Choroid plexus epithelial cell (primary cell): ENCODE results near the gene PPP2R2D.

Experiments used
- DNase-seq: peaks from one replicate; pipeline ENCODE4 v3.0.0-alpha.2; 2010; ENCODE audit warnings: low read depth
- H3K4me3 ChIP-seq: 2 replicates; pipeline ENCODE4 v1.5.1; 2011; ENCODE audit warnings: low read depth, mild to moderate bottlenecking, control low read depth, low read length, moderate library complexity
- TF ChIP-seq, protein P1 (sequence below): conservative IDR thresholded peaks from 2 replicates; pipeline ENCODE4 v1.5.1; 2011; ENCODE audit warnings: low read depth, mild to moderate bottlenecking, control low read depth, inconsistent platforms, low read length, moderate library complexity

PPP2R2D gene

DNA sequence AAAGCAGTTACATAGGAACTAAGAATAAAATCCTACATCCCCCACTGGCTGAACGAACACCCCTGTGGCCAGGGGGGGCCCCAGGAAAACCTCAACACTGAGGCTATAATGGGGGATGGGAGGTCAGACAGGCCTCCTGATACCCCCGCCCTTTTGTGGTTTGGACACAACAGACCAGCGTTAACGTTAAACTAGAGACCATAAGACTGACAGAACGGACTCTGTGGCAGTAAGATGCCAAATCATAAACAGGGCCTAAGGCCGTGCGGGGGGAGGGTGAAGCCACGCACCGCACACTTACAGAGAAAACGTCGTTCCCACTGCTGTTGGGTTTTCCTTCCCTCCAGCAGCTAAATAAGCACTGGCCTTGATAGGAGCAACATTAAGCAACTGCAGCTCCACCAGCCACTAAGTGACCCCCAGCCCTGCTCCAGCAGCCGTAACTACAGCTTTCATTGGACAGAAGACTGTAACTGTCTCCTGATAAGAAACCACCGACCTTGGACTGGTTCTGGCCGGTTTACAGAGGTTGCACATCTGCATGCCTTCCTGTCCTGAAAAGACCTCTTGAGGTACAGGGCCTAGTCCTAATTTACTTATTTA is 3.4 kb upstream of the PPP2R2D start:
- no peak overlapping the region for H3K4me3 ChIP-seq
- no peak for DNase-seq
- TF ChIP-seq, protein P1, sequence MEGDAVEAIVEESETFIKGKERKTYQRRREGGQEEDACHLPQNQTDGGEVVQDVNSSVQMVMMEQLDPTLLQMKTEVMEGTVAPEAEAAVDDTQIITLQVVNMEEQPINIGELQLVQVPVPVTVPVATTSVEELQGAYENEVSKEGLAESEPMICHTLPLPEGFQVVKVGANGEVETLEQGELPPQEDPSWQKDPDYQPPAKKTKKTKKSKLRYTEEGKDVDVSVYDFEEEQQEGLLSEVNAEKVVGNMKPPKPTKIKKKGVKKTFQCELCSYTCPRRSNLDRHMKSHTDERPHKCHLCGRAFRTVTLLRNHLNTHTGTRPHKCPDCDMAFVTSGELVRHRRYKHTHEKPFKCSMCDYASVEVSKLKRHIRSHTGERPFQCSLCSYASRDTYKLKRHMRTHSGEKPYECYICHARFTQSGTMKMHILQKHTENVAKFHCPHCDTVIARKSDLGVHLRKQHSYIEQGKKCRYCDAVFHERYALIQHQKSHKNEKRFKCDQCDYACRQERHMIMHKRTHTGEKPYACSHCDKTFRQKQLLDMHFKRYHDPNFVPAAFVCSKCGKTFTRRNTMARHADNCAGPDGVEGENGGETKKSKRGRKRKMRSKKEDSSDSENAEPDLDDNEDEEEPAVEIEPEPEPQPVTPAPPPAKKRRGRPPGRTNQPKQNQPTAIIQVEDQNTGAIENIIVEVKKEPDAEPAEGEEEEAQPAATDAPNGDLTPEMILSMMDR = no peak

- no peak overlapping the region for H3K4me3 ChIP-seq
- no peak for DNase-seq
- TF ChIP-seq, protein P1 = no peak
Observed at GRCh38 chr10:131898061-131898460, 2.7 kb upstream of the PPP2R2D start.

- no peak overlapping the region for H3K4me3 ChIP-seq
- TF ChIP-seq, protein P1 = no peak
Observed at GRCh38 chr10:131898713-131899112, 2.1 kb upstream of the PPP2R2D start.

GRCh38 chr10:131899116-131899690 is 1.6 kb upstream of the PPP2R2D start:
- no peak overlapping the region for H3K4me3 ChIP-seq
- no peak for DNase-seq
- TF ChIP-seq, protein P1 = no peak

More at GRCh38 chr10:131898713-131899112, 2.1 kb upstream of the PPP2R2D start:
- DNase-seq = no peak

GRCh38 chr10:131899695-131900349 is 986 bp upstream of the PPP2R2D start:
- DNase-seq = no peak
- peak overlapping the region; percentile 83 for H3K4me3 ChIP-seq
- TF ChIP-seq, protein P1 = no peak

- TF ChIP-seq, protein P1 = no peak
- DNase-seq = peak; percentile 21
- H3K4me3 ChIP-seq = peak overlapping the region; percentile 83
Observed at GRCh38 chr10:131901181-131901829, 497 bp downstream of the PPP2R2D start.
